ENCODE data around the gene SBF2. TPM values are rescaled to one million over a fixed set of nuclear protein-coding genes. Genes with fewer than 3 reads are reported as not detected.

SBF2 gene
- total RNA-seq, 2 experiments from 2014 or later = 7.0 to 7.1 TPM

- no peak overlapping the region for H3K4me3 Mint-ChIP-seq
- peaks cover 13% of the 10 kb centered on the region for H3K4me1 Mint-ChIP-seq (ENCODE audit: low read depth)
- H3K27ac Mint-ChIP-seq = no peak overlapping the region
- ChIA-PET CTCF (interaction anchor here (0.6 to 3.2 kb wide), 15 partner anchors 10 to 790 kb away, joined by 3 to 22 read pairs (median 7); no protein-coding TSS in a partner anchor), POLR2A (no interaction called here)
- intact Hi-C loops (cut with micrococcal nuclease) = loop anchor here (5.0 kb wide), 2 partner anchors 712 to 792 kb away; no protein-coding TSS in a partner anchor
- no peaks in the 10 kb centered on the region for H3K9me3 Mint-ChIP-seq
- no peak for DNase-seq
- H3K36me3 Mint-ChIP-seq = no peaks in the 10 kb centered on the region
- peaks cover 10% of the 10 kb centered on the region for H3K27me3 Mint-ChIP-seq
These were observed 30.5 kb upstream of the SBF2 start for GRCh38 chr11:10324474-10324873.

GRCh38 chr11:10323793-10324170, 29.8 kb upstream of the SBF2 start:
- no peaks in the 10 kb centered on the region for H3K9me3 Mint-ChIP-seq

GRCh38 chr11:10322830-10323792, 29.1 kb upstream of the SBF2 start:
- Mint-ChIP-seq H3K9me3 (no peaks in the 10 kb centered on the region), H3K4me3 (peak overlapping the region; percentile 48), H3K27ac (peak overlapping the region; percentile 77), H3K4me1 (ENCODE audit: low read depth) (peaks cover 13% of the 10 kb centered on the region), H3K27me3 (peaks cover 7% of the 10 kb centered on the region), H3K36me3 (no peaks in the 10 kb centered on the region)
- ChIA-PET POLR2A (no interaction called here), CTCF (interaction anchor here (1.0 to 3.2 kb wide), 16 partner anchors 8 to 789 kb away, joined by 4 to 22 read pairs (median 8); partner anchors contain the start of gene ADM)
- peak; percentile 67 for DNase-seq
- intact Hi-C loops (cut with micrococcal nuclease) = loop anchor here (1.0 to 5.0 kb wide), 7 partner anchors 15 to 791 kb away; no protein-coding TSS in a partner anchor

More at GRCh38 chr11:10323793-10324170, 29.8 kb upstream of the SBF2 start:
- CTCF ChIA-PET = interaction anchor here (0.6 to 3.2 kb wide), 13 partner anchors 9 to 789 kb away, joined by 3 to 22 read pairs (median 7); no protein-coding TSS in a partner anchor
- DNase-seq = no peak
- Mint-ChIP-seq H3K4me1 (ENCODE audit: low read depth) (peaks cover 13% of the 10 kb centered on the region), H3K36me3 (no peaks in the 10 kb centered on the region), H3K27me3 (peaks cover 7% of the 10 kb centered on the region), H3K4me3 (no peak overlapping the region), H3K27ac (no peak overlapping the region)
- intact Hi-C loops (cut with micrococcal nuclease) = loop anchor here (1.0 to 5.0 kb wide), 7 partner anchors 15 to 791 kb away; no protein-coding TSS in a partner anchor
- POLR2A ChIA-PET = no interaction called here

- Mint-ChIP-seq H3K36me3 (no peaks in the 10 kb centered on the region), H3K27me3 (peaks cover 8% of the 10 kb centered on the region), H3K9me3 (no peaks in the 10 kb centered on the region), H3K27ac (peak overlapping the region; percentile 77), H3K4me1 (ENCODE audit: low read depth) (peaks cover 13% of the 10 kb centered on the region), H3K4me3 (peak overlapping the region; percentile 48)
- no peak for DNase-seq
- intact Hi-C loops (cut with micrococcal nuclease) = loop anchor here (5.0 kb wide), 2 partner anchors 710 to 790 kb away; no protein-coding TSS in a partner anchor
- POLR2A ChIA-PET = no interaction called here
- CTCF ChIA-PET = interaction anchor here (0.7 to 3.2 kb wide), 5 partner anchors 12 to 563 kb away, joined by 4 to 17 read pairs (median 5); partner anchors contain the start of gene ADM
These were observed 28.4 kb upstream of the SBF2 start for GRCh38 chr11:10322401-10322800.

GRCh38 chr11:10320736-10321465, 26.9 kb upstream of the SBF2 start:
- Mint-ChIP-seq H3K27ac (no peak overlapping the region), H3K36me3 (no peaks in the 10 kb centered on the region), H3K4me3 (no peak overlapping the region), H3K27me3 (peaks cover 16% of the 10 kb centered on the region), H3K9me3 (no peaks in the 10 kb centered on the region), H3K4me1 (ENCODE audit: low read depth) (peaks cover 13% of the 10 kb centered on the region)
- ChIA-PET POLR2A (interaction anchor here (1.5 kb wide), 1 partner anchor 12 kb away, joined by 3 read pairs; no protein-coding TSS in a partner anchor), CTCF (interaction anchor here (2.1 to 3.2 kb wide), 3 partner anchors 13 to 562 kb away, joined by 6 to 17 read pairs (median 9); no protein-coding TSS in a partner anchor)
- DNase-seq = no peak
- intact Hi-C loops (cut with micrococcal nuclease) = loop anchor here (5.0 kb wide), 2 partner anchors 709 to 789 kb away; no protein-coding TSS in a partner anchor

GRCh38 chr11:10319702-10320558, 25.9 kb upstream of the SBF2 start:
- DNase-seq = no peak
- no peaks in the 10 kb centered on the region for H3K36me3 Mint-ChIP-seq
- H3K9me3 Mint-ChIP-seq = no peaks in the 10 kb centered on the region
- ChIA-PET POLR2A (interaction anchor here (1.5 kb wide), 1 partner anchor 11 kb away, joined by 3 read pairs; no protein-coding TSS in a partner anchor), CTCF (interaction anchor here (2.1 to 3.2 kb wide), 3 partner anchors 12 to 561 kb away, joined by 6 to 17 read pairs (median 9); no protein-coding TSS in a partner anchor)
- H3K4me3 Mint-ChIP-seq = no peak overlapping the region
- H3K27ac Mint-ChIP-seq = no peak overlapping the region
- H3K27me3 Mint-ChIP-seq = peaks cover 19% of the 10 kb centered on the region
- intact Hi-C loops (cut with micrococcal nuclease) = loop anchor here (5.0 kb wide), 2 partner anchors 708 to 788 kb away; no protein-coding TSS in a partner anchor
- peaks cover 13% of the 10 kb centered on the region for H3K4me1 Mint-ChIP-seq (ENCODE audit: low read depth)

- intact Hi-C loops (cut with micrococcal nuclease) = no loop called here
- no peak for DNase-seq
- no peak overlapping the region for H3K4me3 Mint-ChIP-seq
- no peaks in the 10 kb centered on the region for H3K9me3 Mint-ChIP-seq
- POLR2A ChIA-PET = interaction anchor here (1.4 kb wide), 1 partner anchor 10 kb away, joined by 3 read pairs; no protein-coding TSS in a partner anchor
- H3K4me1 Mint-ChIP-seq (ENCODE audit: low read depth) = peaks cover 11% of the 10 kb centered on the region
- CTCF ChIA-PET = interaction anchor here (2.2 kb wide), 1 partner anchor 11 kb away, joined by 10 read pairs; no protein-coding TSS in a partner anchor
- H3K36me3 Mint-ChIP-seq = no peaks in the 10 kb centered on the region
- H3K27ac Mint-ChIP-seq = no peak overlapping the region
- H3K27me3 Mint-ChIP-seq = peaks cover 18% of the 10 kb centered on the region
These were observed 24.4 kb upstream of the SBF2 start for GRCh38 chr11:10318527-10318802.

- ChIA-PET CTCF (interaction anchor here (2.2 kb wide), 1 partner anchor 10 kb away, joined by 10 read pairs; no protein-coding TSS in a partner anchor), POLR2A (interaction anchor here (1.4 kb wide), 1 partner anchor 10 kb away, joined by 3 read pairs; no protein-coding TSS in a partner anchor)
- Mint-ChIP-seq H3K36me3 (no peaks in the 10 kb centered on the region), H3K27me3 (peaks cover 16% of the 10 kb centered on the region), H3K9me3 (no peaks in the 10 kb centered on the region), H3K4me1 (ENCODE audit: low read depth) (peaks cover 7% of the 10 kb centered on the region), H3K4me3 (no peak overlapping the region), H3K27ac (no peak overlapping the region)
- no peak for DNase-seq
- intact Hi-C loops (cut with micrococcal nuclease) = no loop called here
These were observed 23.9 kb upstream of the SBF2 start for GRCh38 chr11:10317776-10318526.

GRCh38 chr11:10317151-10317755, 23.2 kb upstream of the SBF2 start:
- POLR2A ChIA-PET = interaction anchor here (1.4 kb wide), 1 partner anchor 9 kb away, joined by 3 read pairs; no protein-coding TSS in a partner anchor

GRCh38 chr11:10315083-10315482, 21.1 kb upstream of the SBF2 start:
- no peaks in the 10 kb centered on the region for H3K36me3 Mint-ChIP-seq
- H3K4me3 Mint-ChIP-seq = no peak overlapping the region
- H3K4me1 Mint-ChIP-seq (ENCODE audit: low read depth) = no peaks in the 10 kb centered on the region
- H3K9me3 Mint-ChIP-seq = no peaks in the 10 kb centered on the region
- POLR2A ChIA-PET = no interaction called here
- CTCF ChIA-PET = interaction anchor here (1.0 to 1.7 kb wide), 2 partner anchors 9 to 11 kb away, joined by 5 to 7 read pairs; no protein-coding TSS in a partner anchor
- H3K27ac Mint-ChIP-seq = no peak overlapping the region
- peaks cover 22% of the 10 kb centered on the region for H3K27me3 Mint-ChIP-seq
- DNase-seq = no peak
- intact Hi-C loops (cut with micrococcal nuclease) = no loop called here

More at GRCh38 chr11:10317151-10317755, 23.2 kb upstream of the SBF2 start:
- peaks cover under 1% of the 10 kb centered on the region for H3K4me1 Mint-ChIP-seq (ENCODE audit: low read depth)
- no peak overlapping the region for H3K4me3 Mint-ChIP-seq
- no peak for DNase-seq
- CTCF ChIA-PET = interaction anchor here (1.2 to 2.2 kb wide), 2 partner anchors 10 to 559 kb away, joined by 4 to 10 read pairs; no protein-coding TSS in a partner anchor
- no peak overlapping the region for H3K27ac Mint-ChIP-seq
- peaks cover 16% of the 10 kb centered on the region for H3K27me3 Mint-ChIP-seq
- H3K36me3 Mint-ChIP-seq = no peaks in the 10 kb centered on the region
- H3K9me3 Mint-ChIP-seq = no peaks in the 10 kb centered on the region
- intact Hi-C loops (cut with micrococcal nuclease) = no loop called here
